ENCODE measurements around the gene GLRX5. TPM values are rescaled to one million over a fixed set of nuclear protein-coding genes. Genes with fewer than 3 reads are reported as not detected.

The GLRX5 gene
- total RNA-seq, 1 donor from 2014 or later, result 33.4 TPM

GRCh38 chr14:95522556-95522955 lies 12.3 kb upstream of the GLRX5 start:
- Mint-ChIP-seq H3K36me3 (ENCODE audit: low read depth) (no peaks in the 10 kb centered on the region), H3K9me3 (ENCODE audit: low read depth) (no peaks in the 10 kb centered on the region), H3K27me3 (ENCODE audit: low read depth) (no peaks in the 10 kb centered on the region), H3K27ac (ENCODE audit: unreplicated experiment) (peak overlapping the region; percentile 100), H3K4me1 (ENCODE audit: low read depth) (peaks cover 87% of the 10 kb centered on the region), H3K4me3 (ENCODE audit: unreplicated experiment) (no peak overlapping the region)
- no peak for DNase-seq (ENCODE audit: low spot score)
- TF ChIP-seq CTCF (IDR thresholded peaks at IDR 0.05), result no peak

- Mint-ChIP-seq H3K36me3 (ENCODE audit: low read depth) (no peaks in the 10 kb centered on the region), H3K27me3 (ENCODE audit: low read depth) (no peaks in the 10 kb centered on the region), H3K4me1 (ENCODE audit: low read depth) (peaks cover 85% of the 10 kb centered on the region), H3K9me3 (ENCODE audit: low read depth) (no peaks in the 10 kb centered on the region), H3K27ac (ENCODE audit: unreplicated experiment) (peak overlapping the region; percentile 100), H3K4me3 (ENCODE audit: unreplicated experiment) (peak overlapping the region; percentile 68)
- no peak for DNase-seq (ENCODE audit: low spot score)
- TF ChIP-seq CTCF (IDR thresholded peaks at IDR 0.05), result no peak
Measured at GRCh38 chr14:95523051-95523814, 11.6 kb upstream of the GLRX5 start.

GRCh38 chr14:95523815-95524448 lies 10.9 kb upstream of the GLRX5 start:
- Mint-ChIP-seq H3K4me3 (ENCODE audit: unreplicated experiment) (peak overlapping the region; percentile 68), H3K4me1 (ENCODE audit: low read depth) (peaks cover 83% of the 10 kb centered on the region), H3K9me3 (ENCODE audit: low read depth) (no peaks in the 10 kb centered on the region), H3K27me3 (ENCODE audit: low read depth) (no peaks in the 10 kb centered on the region), H3K27ac (ENCODE audit: unreplicated experiment) (peak overlapping the region; percentile 100), H3K36me3 (ENCODE audit: low read depth) (no peaks in the 10 kb centered on the region)
- DNase-seq (ENCODE audit: low spot score), result no peak
- TF ChIP-seq CTCF (IDR thresholded peaks at IDR 0.05), result peak; percentile 47

- peak overlapping the region; percentile 100 for H3K27ac Mint-ChIP-seq (ENCODE audit: unreplicated experiment)
- TF ChIP-seq CTCF (IDR thresholded peaks at IDR 0.05), result no peak
- H3K27me3 Mint-ChIP-seq (ENCODE audit: low read depth), result no peaks in the 10 kb centered on the region
- H3K4me1 Mint-ChIP-seq (ENCODE audit: low read depth), result peaks cover 76% of the 10 kb centered on the region
- no peaks in the 10 kb centered on the region for H3K36me3 Mint-ChIP-seq (ENCODE audit: low read depth)
- DNase-seq (ENCODE audit: low spot score), result no peak
- H3K9me3 Mint-ChIP-seq (ENCODE audit: low read depth), result no peaks in the 10 kb centered on the region
- H3K4me3 Mint-ChIP-seq (ENCODE audit: unreplicated experiment), result no peak overlapping the region
Measured at GRCh38 chr14:95524706-95525512, 9.9 kb upstream of the GLRX5 start.

GRCh38 chr14:95525999-95526398 lies 8.9 kb upstream of the GLRX5 start:
- no peaks in the 10 kb centered on the region for H3K27me3 Mint-ChIP-seq (ENCODE audit: low read depth)
- peaks cover 81% of the 10 kb centered on the region for H3K4me1 Mint-ChIP-seq (ENCODE audit: low read depth)
- peak overlapping the region; percentile 98 for H3K27ac Mint-ChIP-seq (ENCODE audit: unreplicated experiment)

More at GRCh38 chr14:95525999-95526398, 8.9 kb upstream of the GLRX5 start:
- no peaks in the 10 kb centered on the region for H3K9me3 Mint-ChIP-seq (ENCODE audit: low read depth)
- DNase-seq (ENCODE audit: low spot score), result no peak
- TF ChIP-seq CTCF (IDR thresholded peaks at IDR 0.05), result no peak
- H3K4me3 Mint-ChIP-seq (ENCODE audit: unreplicated experiment), result no peak overlapping the region
- H3K36me3 Mint-ChIP-seq (ENCODE audit: low read depth), result no peaks in the 10 kb centered on the region
